SH-SY5Y (cell line): ENCODE results near the gene FASTKD3.

ENCODE experiments used
- GATA2 ChIP-seq: IDR thresholded peaks from 2 replicates; pipeline ENCODE4 v1.6.1; 2011; ENCODE audit warnings: mild to moderate bottlenecking, low read depth, low read length
- GATA3 ChIP-seq: IDR thresholded peaks from 2 replicates; pipeline ENCODE4 v1.6.1; 2011; ENCODE audit warnings: low read depth, mild to moderate bottlenecking, low read length, moderate library complexity

DNA sequence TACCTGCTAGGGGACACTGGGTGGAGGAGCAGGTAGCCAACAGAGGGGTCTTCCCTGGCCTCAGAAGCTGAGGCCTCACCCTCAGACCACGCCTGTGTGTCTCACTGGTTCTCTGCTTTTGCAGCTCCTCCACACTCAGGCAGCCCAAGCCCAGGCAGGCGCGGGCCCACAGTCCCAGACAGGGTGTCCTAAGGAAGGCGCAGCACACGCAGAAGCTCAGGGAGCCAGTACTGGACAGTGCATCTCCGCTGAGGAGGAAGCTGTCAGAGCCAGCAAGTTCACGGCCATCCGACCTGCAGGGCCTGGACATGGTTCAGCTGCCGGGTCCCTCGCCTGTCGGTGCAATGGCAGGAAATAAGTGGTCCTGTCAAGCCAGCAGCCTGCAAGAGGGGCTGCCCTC is 43.2 kb downstream of the FASTKD3 start:
- TF ChIP-seq GATA2 (no peak), GATA3 (no peak)
